Neural crest cell (in vitro differentiated cells): Measurements from ENCODE around the gene PPP1R16B. TPM values are rescaled to one million over a fixed set of nuclear protein-coding genes. Genes with fewer than 3 reads are reported as not detected.

Experiments used
- DNase-seq: peaks from one replicate; pipeline ENCODE4 v3.0.0; 2021; ENCODE audit warnings: low read depth, mixed read lengths, low spot score
- H3K27ac Mint-ChIP-seq: one replicate; pipeline ENCODE4 v1.8.0; 2021; ENCODE audit warnings: mild to moderate bottlenecking, mixed read lengths; ENCODE audit not compliant: unreplicated experiment
- H3K27me3 Mint-ChIP-seq: 2 replicates; pipeline ENCODE4 v1.8.0; 2021; ENCODE audit warnings: low read depth, mild to moderate bottlenecking, mixed read lengths
- H3K36me3 Mint-ChIP-seq: 2 replicates; pipeline ENCODE4 v1.8.0; 2021; ENCODE audit warnings: low read depth, mild to moderate bottlenecking, mixed read lengths
- H3K4me1 Mint-ChIP-seq: 2 replicates; pipeline ENCODE4 v1.8.0; 2021; ENCODE audit warnings: mixed read lengths
- H3K4me3 Mint-ChIP-seq: one replicate; pipeline ENCODE4 v1.8.0; 2021; ENCODE audit warnings: mild to moderate bottlenecking, mixed read lengths
- H3K9me3 Mint-ChIP-seq: 2 replicates; pipeline ENCODE4 v1.8.0; 2021; ENCODE audit warnings: mixed read lengths
- CTCF ChIP-seq: fragments of 200-600 bp; sonication (generic); conservative IDR thresholded peaks from 2 replicates; pipeline ENCODE4 v1.5.0; 2021; ENCODE audit warnings: antibody characterized with exemption, mild to moderate bottlenecking
- total RNA-seq: library from RNA; stranded (reverse); gene quantifications from 2 replicates; pipeline ENCODE4 v1.2.1, GENCODE V29; 2021

The PPP1R16B gene
- total RNA-seq, 1 donor from 2014 or later: 0.30 TPM

GRCh38 chr20:38907918-38908677, 102.6 kb downstream of the PPP1R16B start:
- no peaks in the 10 kb centered on the region for H3K4me1 Mint-ChIP-seq
- H3K36me3 Mint-ChIP-seq: no peaks in the 10 kb centered on the region
- H3K9me3 Mint-ChIP-seq: peaks cover 11% of the 10 kb centered on the region
- H3K4me3 Mint-ChIP-seq: no peak overlapping the region
- no peak for DNase-seq
- H3K27me3 Mint-ChIP-seq: peaks cover 3% of the 10 kb centered on the region
- no peak overlapping the region for H3K27ac Mint-ChIP-seq
- no peak for TF ChIP-seq CTCF

GRCh38 chr20:38915355-38915754, 109.9 kb downstream of the PPP1R16B start:
- DNase-seq: no peak
- Mint-ChIP-seq H3K27me3 (peaks cover 3% of the 10 kb centered on the region), H3K4me1 (no peaks in the 10 kb centered on the region), H3K4me3 (no peak overlapping the region), H3K27ac (no peak overlapping the region), H3K9me3 (no peaks in the 10 kb centered on the region), H3K36me3 (no peaks in the 10 kb centered on the region)
- TF ChIP-seq CTCF: no peak

- no peak overlapping the region for H3K27ac Mint-ChIP-seq
- peaks cover 7% of the 10 kb centered on the region for H3K27me3 Mint-ChIP-seq
- no peaks in the 10 kb centered on the region for H3K36me3 Mint-ChIP-seq
- H3K9me3 Mint-ChIP-seq: no peaks in the 10 kb centered on the region
- TF ChIP-seq CTCF: no peak
- H3K4me3 Mint-ChIP-seq: no peak overlapping the region
- H3K4me1 Mint-ChIP-seq: no peaks in the 10 kb centered on the region
- DNase-seq: no peak
Measured at GRCh38 chr20:38917657-38918056, 112.2 kb downstream of the PPP1R16B start.

- Mint-ChIP-seq H3K4me1 (no peaks in the 10 kb centered on the region), H3K9me3 (no peaks in the 10 kb centered on the region), H3K4me3 (no peak overlapping the region), H3K27ac (no peak overlapping the region), H3K36me3 (no peaks in the 10 kb centered on the region), H3K27me3 (peaks cover 7% of the 10 kb centered on the region)
- TF ChIP-seq CTCF: no peak
- no peak for DNase-seq
Measured at GRCh38 chr20:38918172-38918571, 112.7 kb downstream of the PPP1R16B start.

- Mint-ChIP-seq H3K4me3 (no peak overlapping the region), H3K27ac (no peak overlapping the region), H3K4me1 (no peaks in the 10 kb centered on the region), H3K9me3 (no peaks in the 10 kb centered on the region), H3K36me3 (no peaks in the 10 kb centered on the region), H3K27me3 (peaks cover 7% of the 10 kb centered on the region)
- DNase-seq: no peak
- no peak for TF ChIP-seq CTCF
Measured at GRCh38 chr20:38919683-38920082, 114.2 kb downstream of the PPP1R16B start.
